GM12878 (cell line): ENCODE data around the gene CLEC16A. TPM values are rescaled to one million over a fixed set of nuclear protein-coding genes. Genes with fewer than 3 reads are reported as not detected.

ENCODE experiments used
- ATAC-seq: fragments of 200-7000 bp; cut with Tn5 transposase; 3 replicates; pipeline ENCODE4 v1.9.1; 2020; ENCODE audit warnings: mild to moderate bottlenecking, moderate library complexity
- BruUV-seq: library from RNA; stranded (reverse); fragments of 400-500 nt; replicated peaks from 2 replicates; lab custom pipeline; 2021; lab: Mats Ljungman, UMichigan
- CTCF ChIA-PET: fragments of 300-600 bp; sonication (Branson Sonifier 250); formaldehyde crosslinking; extraction: SDS; loops from one replicate; lab custom pipeline; 2021; ENCODE audit warnings: inconsistent platforms; lab: Yijun Ruan, JAX
- POLR2A ChIA-PET: fragments of 350-600 bp; formaldehyde crosslinking; extraction: SDS; loops from one replicate; lab custom pipeline; 2021; ENCODE audit warnings: inconsistent platforms; lab: Charles Lee
- RAD21 ChIA-PET: fragments of 300-600 bp; sonication (Branson Sonifier 250); formaldehyde crosslinking; loops from one replicate; lab custom pipeline; 2023; ENCODE audit warnings: antibody characterized with exemption; ENCODE audit not compliant: unreplicated experiment; lab: Charles Lee
- SMC1A ChIA-PET: fragments of 300-600 bp; sonication (Branson Sonifier 250); formaldehyde crosslinking; loops from one replicate; lab custom pipeline; 2023; ENCODE audit not compliant: unreplicated experiment, uncharacterized antibody; lab: Charles Lee
- DNase-seq: peaks from one replicate; pipeline ENCODE4 v3.0.0-alpha.2; 2011; ENCODE audit warnings: low read depth, low spot score
- FAIRE-seq: peaks from 3 replicates; lab custom pipeline; 2011; peaks lifted over from hg19 to GRCh38; lab: Jason Lieb, UNC
- H2AFZ ChIP-seq: 2 replicates; pipeline ENCODE4 v1.6.0; 2011; ENCODE audit warnings: low read depth, low read length, control low read depth; ENCODE audit not compliant: control insufficient read depth
- H3K27ac ChIP-seq: 2 replicates; pipeline ENCODE4 v1.5.1; 2011; ENCODE audit warnings: control low read depth; ENCODE audit not compliant: control insufficient read depth, insufficient read depth
- H3K27me3 ChIP-seq, 2 experiments: replicated peaks in 1 of 2; 2 replicates each; pipeline versions ENCODE4 v1.6.0 to v1.6.1; 2011; ENCODE audit warnings: low read length in 1 of 2; ENCODE audit not compliant: control insufficient read depth in 2 of 2, insufficient read depth in 2 of 2
- H3K36me3 ChIP-seq, 2 experiments: 2 replicates each; pipeline ENCODE4 v1.5.1; 2011; ENCODE audit warnings: low read length in 1 of 2; ENCODE audit not compliant: control insufficient read depth in 2 of 2, insufficient read depth in 2 of 2
- H3K4me1 ChIP-seq: 2 replicates; pipeline ENCODE4 v1.6.1; 2011; ENCODE audit warnings: mild to moderate bottlenecking, low read length, moderate library complexity, mixed read lengths; ENCODE audit not compliant: control insufficient read depth, insufficient read depth
- H3K4me2 ChIP-seq: 2 replicates; pipeline ENCODE4 v1.6.0; 2011; ENCODE audit warnings: control low read depth; ENCODE audit not compliant: control insufficient read depth, insufficient read depth
- H3K4me3 ChIP-seq: fragments of 200-600 bp; sonication (generic); 2 replicates; pipeline ENCODE4 v1.5.1; 2016
- H3K79me2 ChIP-seq: 2 replicates; pipeline ENCODE4 v1.6.0; 2011; ENCODE audit warnings: low read length; ENCODE audit not compliant: control insufficient read depth, insufficient read depth
- H3K9ac ChIP-seq: 2 replicates; pipeline ENCODE4 v1.8.0; 2011; ENCODE audit warnings: low read length, control low read depth, mixed read lengths; ENCODE audit not compliant: control insufficient read depth, insufficient read depth
- H3K9me3 ChIP-seq: replicated peaks from 3 replicates; pipeline ENCODE4 v1.5.1; 2011; ENCODE audit warnings: mild to moderate bottlenecking, low read length; ENCODE audit not compliant: control insufficient read depth, insufficient read depth
- H4K20me1 ChIP-seq: 2 replicates; pipeline ENCODE4 v1.6.0; 2011; ENCODE audit not compliant: control insufficient read depth, insufficient read depth
- CEBPZ ChIP-seq: fragments of 150-350 bp; IDR thresholded peaks from 2 replicates; pipeline ENCODE4 v1.6.1; 2016; ENCODE audit warnings: low read depth, low read length
- ELK1 ChIP-seq: IDR thresholded peaks from 2 replicates; pipeline ENCODE4 v1.6.1; 2012; ENCODE audit warnings: low read depth, low read length, improper control_type of control experiment
- KDM1A ChIP-seq: fragments of 200-600 bp; sonication (generic); IDR thresholded peaks from 2 replicates; pipeline ENCODE4 v1.6.1; 2016; ENCODE audit warnings: borderline replicate concordance
- RB1 ChIP-seq: fragments of 450-650 bp; formaldehyde crosslinking; IDR thresholded peaks from 2 replicates; pipeline ENCODE4 v1.6.1; 2017; ENCODE audit warnings: mild to moderate bottlenecking, borderline replicate concordance
- SIX5 ChIP-seq: IDR thresholded peaks from 2 replicates; pipeline ENCODE4 v1.6.1; 2011; ENCODE audit warnings: mild to moderate bottlenecking, low read depth, low read length, moderate library complexity; ENCODE audit not compliant: severe bottlenecking
- SMC3 ChIP-seq: IDR thresholded peaks from 2 replicates; pipeline ENCODE4 v1.6.1; 2011; ENCODE audit warnings: low read length, improper control_type of control experiment, borderline replicate concordance
- SREBF1 ChIP-seq: IDR thresholded peaks from 2 replicates; pipeline ENCODE4 v1.6.1; 2012; ENCODE audit warnings: mild to moderate bottlenecking, low read length
- WGBS: methylation state at CpG from one replicate; pipeline ENCODE4 v1.1.6; 2016; ENCODE audit warnings: low lambda C conversion rate; ENCODE audit not compliant: insufficient replicate concordance, insufficient coverage; ENCODE audit errors: missing lambda C conversion rate; 5-methylcytosine and 5-hydroxymethylcytosine counted together
- in situ Hi-C: fragments of 300-500 bp; cut with MboI; formaldehyde crosslinking; loops from 9 replicates; pipeline ENCODE4 v1.14.3; 2018; ENCODE audit warnings: mixed read lengths
- intact Hi-C: fragments of 100-400 bp; cut with micrococcal nuclease; formaldehyde crosslinking; loops from one replicate; pipeline ENCODE4 v1.14.2; 2022; ENCODE audit not compliant: unreplicated experiment
- polyA plus RNA-seq, 11 experiments: library from polyadenylated mRNA; depleted of rRNA in 4 of 11; unstranded in 6 of 11; stranded (reverse) in 5 of 11; fragments of >200 nt; fragmentation: Nextera tagmentation in 4 of 11; fragmentation: Illumina TruSeq in 1 of 11; extraction: Ambion mirVana in 4 of 11; extraction: Trizol in 1 of 11; gene quantifications; 1 replicate in 1 of 11; 2 replicates in 10 of 11; pipeline versions ENCODE4 v1.2.1 to v1.2.3, GENCODE V29; 2011 to 2016; ENCODE audit warnings: inconsistent platforms in 2 of 11, missing spikeins in 2 of 11, low read depth in 1 of 11
- total RNA-seq, 4 experiments: library from RNA; depleted of rRNA in 3 of 4; stranded (reverse); fragments of >200 nt in 3 of 4; fragmentation: Illumina TruSeq in 1 of 4; extraction: Trizol in 1 of 4; gene quantifications; 2 replicates each; pipeline versions ENCODE4 v1.2.1 to v1.2.3, GENCODE V29; 2013 to 2021
- TF ChIP-seq, protein P1 (sequence below): fragments of 450-650 bp; formaldehyde crosslinking; IDR thresholded peaks from 2 replicates; pipeline ENCODE4 v1.4.0; 2022; ENCODE audit warnings: mild to moderate bottlenecking, moderate library complexity

The CLEC16A gene
- total and polyA plus RNA-seq, 10 of the 15 experiments (the other 5 are each of a cell fraction or from before 2014, with no cell fraction given) = 1.5 to 28.8 (median 19.2) TPM

DNA sequence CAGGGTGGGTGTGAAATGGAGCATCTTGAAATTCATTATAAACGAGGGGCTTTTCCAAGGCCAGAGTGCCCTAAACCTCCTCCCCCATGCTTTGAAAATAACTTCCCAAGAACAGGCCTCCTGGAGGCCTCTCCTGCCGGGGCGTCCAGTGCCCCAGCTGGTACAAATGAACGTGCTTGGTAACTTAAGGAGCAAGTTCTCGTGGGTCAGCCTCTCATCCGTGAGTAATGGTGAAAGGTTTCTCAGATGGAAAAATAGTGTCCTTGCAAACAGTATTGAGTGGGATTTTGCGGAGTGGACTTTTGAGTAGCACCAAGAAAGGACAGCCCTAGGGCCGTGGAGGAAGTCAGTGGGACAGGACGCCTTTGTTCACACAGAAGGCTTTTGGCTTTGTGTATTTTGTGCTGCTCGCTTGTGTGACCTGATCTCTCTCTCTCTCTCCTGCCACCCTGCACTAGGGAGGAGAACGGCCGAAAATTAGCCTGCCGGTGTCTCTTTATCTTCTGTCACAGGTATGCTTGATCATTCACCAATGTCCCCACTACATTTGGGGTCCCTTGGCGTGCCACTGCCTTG, 34.6 kb downstream of the CLEC16A start:
- CTCF ChIA-PET = interaction anchor here (1.1 to 2.2 kb wide), 3 partner anchors 8 to 378 kb away, joined by 3 to 15 read pairs (median 10); no protein-coding TSS in a partner anchor

More for the DNA sequence above, 34.6 kb downstream of the CLEC16A start:
- no TSS peak for BruUV-seq
- Histone ChIP-seq H4K20me1 (no peaks in the 10 kb centered on the region), H3K9me3 (no peaks in the 10 kb centered on the region), H3K27me3 (no peaks in the 10 kb centered on the region), H3K4me1 (peaks cover 20% of the 10 kb centered on the region)
- POLR2A ChIA-PET = interaction anchor here (2.1 kb wide), 1 partner anchor 14 kb away, joined by 15 read pairs; no protein-coding TSS in a partner anchor
- FAIRE-seq = no peak
- SMC1A ChIA-PET = no interaction called here
- intact Hi-C loops = no loop called here
- WGBS = 97% methylated on average over 14 of the region's 14 CpGs
- no peak for TF ChIP-seq RB1
- no peak for TF ChIP-seq SREBF1
- TF ChIP-seq, protein P1, sequence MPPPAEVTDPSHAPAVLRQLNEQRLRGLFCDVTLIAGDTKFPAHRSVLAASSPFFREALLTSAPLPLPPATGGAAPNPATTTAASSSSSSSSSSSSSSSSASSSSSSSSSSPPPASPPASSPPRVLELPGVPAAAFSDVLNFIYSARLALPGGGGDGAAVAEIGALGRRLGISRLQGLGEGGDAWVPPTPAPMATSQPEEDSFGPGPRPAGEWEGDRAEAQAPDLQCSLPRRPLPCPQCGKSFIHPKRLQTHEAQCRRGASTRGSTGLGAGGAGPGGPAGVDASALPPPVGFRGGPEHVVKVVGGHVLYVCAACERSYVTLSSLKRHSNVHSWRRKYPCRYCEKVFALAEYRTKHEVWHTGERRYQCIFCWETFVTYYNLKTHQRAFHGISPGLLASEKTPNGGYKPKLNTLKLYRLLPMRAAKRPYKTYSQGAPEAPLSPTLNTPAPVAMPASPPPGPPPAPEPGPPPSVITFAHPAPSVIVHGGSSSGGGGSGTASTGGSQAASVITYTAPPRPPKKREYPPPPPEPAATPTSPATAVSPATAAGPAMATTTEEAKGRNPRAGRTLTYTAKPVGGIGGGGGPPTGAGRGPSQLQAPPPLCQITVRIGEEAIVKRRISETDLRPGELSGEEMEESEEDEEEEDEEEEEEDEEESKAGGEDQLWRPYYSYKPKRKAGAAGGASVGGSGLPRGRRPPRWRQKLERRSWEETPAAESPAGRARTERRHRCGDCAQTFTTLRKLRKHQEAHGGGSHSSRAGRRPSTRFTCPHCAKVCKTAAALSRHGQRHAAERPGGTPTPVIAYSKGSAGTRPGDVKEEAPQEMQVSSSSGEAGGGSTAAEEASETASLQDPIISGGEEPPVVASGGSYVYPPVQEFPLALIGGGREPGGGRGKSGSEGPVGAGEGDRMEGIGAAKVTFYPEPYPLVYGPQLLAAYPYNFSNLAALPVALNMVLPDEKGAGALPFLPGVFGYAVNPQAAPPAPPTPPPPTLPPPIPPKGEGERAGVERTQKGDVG (CRISPR knock-in tag) = no peak
- no peak for TF ChIP-seq KDM1A
- TF ChIP-seq SIX5 = no peak
- no peak for TF ChIP-seq SMC3
- TF ChIP-seq CEBPZ = no peak
- TF ChIP-seq ELK1 = no peak
- TF ChIP-seq, all 136 proteins: peak for 0
- Histone ChIP-seq H3K36me3 (peaks cover 9 to 16% of the 10 kb centered on the region in 2 experiments), H2AFZ (no peak overlapping the region), H3K27ac (no peak overlapping the region), H3K4me2 (no peak overlapping the region), H3K4me3 (no peak overlapping the region), H3K79me2 (no peaks in the 10 kb centered on the region), H3K9ac (no peak overlapping the region)
- ATAC-seq (no peak), DNase-seq (no peak)
- in situ Hi-C loops = no loop called here
- RAD21 ChIA-PET = interaction anchor here (1.6 to 1.9 kb wide), 3 partner anchors 8 to 273 kb away, joined by 5 read pairs; no protein-coding TSS in a partner anchor
